ENCODE measurements around the gene MAML3.

DNA sequence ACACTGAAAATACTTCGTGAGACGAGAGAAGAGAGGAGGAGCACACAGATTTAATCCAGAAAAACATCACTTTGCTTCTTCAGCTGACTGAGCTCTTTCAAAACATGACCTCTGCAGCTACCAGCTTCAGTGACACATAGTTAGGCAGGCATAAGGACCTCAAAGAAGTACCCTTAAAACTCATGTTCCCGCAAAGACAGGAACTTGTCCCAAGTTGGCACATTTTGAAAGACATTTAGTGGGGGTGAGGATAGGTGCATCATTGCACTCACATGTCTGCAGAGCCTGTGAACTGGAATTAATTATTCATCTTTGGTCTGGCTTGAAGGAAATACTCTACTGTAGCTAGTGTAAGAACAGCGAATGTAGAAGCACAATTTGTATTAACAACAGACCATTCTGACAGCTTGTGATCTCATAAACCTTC is 266.6 kb downstream of the MAML3 start:
- TF ChIP-seq, protein P1, sequence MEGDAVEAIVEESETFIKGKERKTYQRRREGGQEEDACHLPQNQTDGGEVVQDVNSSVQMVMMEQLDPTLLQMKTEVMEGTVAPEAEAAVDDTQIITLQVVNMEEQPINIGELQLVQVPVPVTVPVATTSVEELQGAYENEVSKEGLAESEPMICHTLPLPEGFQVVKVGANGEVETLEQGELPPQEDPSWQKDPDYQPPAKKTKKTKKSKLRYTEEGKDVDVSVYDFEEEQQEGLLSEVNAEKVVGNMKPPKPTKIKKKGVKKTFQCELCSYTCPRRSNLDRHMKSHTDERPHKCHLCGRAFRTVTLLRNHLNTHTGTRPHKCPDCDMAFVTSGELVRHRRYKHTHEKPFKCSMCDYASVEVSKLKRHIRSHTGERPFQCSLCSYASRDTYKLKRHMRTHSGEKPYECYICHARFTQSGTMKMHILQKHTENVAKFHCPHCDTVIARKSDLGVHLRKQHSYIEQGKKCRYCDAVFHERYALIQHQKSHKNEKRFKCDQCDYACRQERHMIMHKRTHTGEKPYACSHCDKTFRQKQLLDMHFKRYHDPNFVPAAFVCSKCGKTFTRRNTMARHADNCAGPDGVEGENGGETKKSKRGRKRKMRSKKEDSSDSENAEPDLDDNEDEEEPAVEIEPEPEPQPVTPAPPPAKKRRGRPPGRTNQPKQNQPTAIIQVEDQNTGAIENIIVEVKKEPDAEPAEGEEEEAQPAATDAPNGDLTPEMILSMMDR (IDR thresholded peaks at IDR 0.05), result no peak
- TF ChIP-seq POLR2A (IDR thresholded peaks at IDR 0.05), result no peak

Data from lower leg skin (tissue), 3 donors.